Epithelial cell of esophagus (primary cell): Measurements from ENCODE around the gene FNDC3A.

Experiments used
- DNase-seq: peaks from one replicate; pipeline ENCODE4 v3.0.0; 2010; ENCODE audit warnings: low read depth
- H3K4me3 ChIP-seq: 2 replicates; pipeline ENCODE4 v1.5.1; 2011; ENCODE audit warnings: mild to moderate bottlenecking, low read length, control low read depth
- CTCF ChIP-seq: IDR thresholded peaks from 2 replicates; pipeline ENCODE4 v1.5.1; 2011; ENCODE audit warnings: low read depth, mild to moderate bottlenecking, low read length, control low read depth, inconsistent platforms; ENCODE audit not compliant: insufficient read depth; ENCODE audit errors: missing control alignments

FNDC3A gene

DNA sequence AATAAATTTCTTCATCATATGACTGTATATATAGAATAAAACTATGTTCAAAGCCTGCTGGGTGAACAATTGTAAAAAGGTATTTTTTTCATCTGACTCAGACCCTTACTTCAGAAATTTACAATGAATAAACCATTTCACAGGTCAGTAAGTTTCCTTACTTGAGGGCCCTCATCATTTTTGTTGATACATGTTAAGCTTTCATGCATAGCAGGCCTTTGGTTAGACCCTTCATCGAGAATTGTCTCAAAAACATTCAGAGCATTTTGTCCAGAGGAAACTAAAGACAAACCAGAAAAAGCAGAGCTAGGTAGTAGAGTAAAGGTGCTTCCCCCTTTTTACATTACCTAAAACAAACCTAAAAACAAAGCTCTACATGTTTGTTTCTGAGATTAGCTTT, 46.2 kb downstream of the FNDC3A start:
- DNase-seq = no peak
- no peak overlapping the region for H3K4me3 ChIP-seq
- no peak for TF ChIP-seq CTCF

DNA sequence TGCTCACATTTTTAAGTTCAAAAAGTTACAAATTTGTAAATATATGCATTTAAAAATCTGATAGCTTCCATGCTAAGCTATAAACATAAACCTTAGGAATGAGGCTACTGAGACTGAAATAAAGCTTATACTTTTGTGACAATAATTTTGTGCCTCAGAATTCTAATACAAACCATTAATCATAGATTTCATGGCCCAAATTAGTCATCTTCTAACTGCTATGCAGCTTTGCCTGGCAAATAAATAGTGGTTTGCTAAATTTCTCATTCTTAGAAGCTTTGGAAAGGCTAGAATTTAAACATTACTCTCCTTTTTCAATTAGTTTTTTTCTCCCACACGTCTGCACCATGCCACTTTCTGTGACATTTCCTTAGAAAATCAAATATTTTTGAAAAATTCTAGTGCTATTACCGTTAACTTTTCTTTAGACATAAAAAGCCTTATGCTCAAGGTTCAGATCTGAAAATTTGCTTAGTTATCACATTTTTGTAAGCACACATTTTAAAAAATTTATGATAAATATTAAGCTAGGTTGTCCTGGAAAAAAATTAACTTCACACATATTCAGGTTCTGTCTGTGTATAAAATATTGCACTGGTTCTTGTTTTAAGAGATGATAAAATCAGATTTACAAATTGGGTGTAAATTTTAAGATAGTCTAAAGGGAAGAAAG, 46.9 kb downstream of the FNDC3A start:
- no peak for TF ChIP-seq CTCF
- no peak overlapping the region for H3K4me3 ChIP-seq
- peak; percentile 30 for DNase-seq

DNA sequence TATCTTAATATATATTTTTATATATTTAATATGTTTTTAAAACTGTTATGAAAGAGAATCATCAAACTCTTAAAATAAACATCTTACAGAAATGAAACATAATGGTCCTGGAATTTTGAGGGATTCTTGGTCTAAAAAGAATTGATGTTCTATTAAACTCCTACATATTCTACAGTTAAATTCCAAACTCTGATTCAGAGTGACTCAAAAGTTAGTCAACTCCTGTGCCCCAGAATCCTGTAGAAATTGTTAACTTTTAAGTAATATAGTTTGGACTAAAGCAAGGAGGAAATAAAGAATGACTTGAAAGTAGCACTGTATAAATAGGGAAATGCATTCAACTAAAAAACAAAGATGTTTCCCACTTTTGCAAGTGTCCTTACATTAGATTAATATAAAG, 47.7 kb downstream of the FNDC3A start:
- TF ChIP-seq CTCF = no peak
- no peak overlapping the region for H3K4me3 ChIP-seq
- peak; percentile 76 for DNase-seq

DNA sequence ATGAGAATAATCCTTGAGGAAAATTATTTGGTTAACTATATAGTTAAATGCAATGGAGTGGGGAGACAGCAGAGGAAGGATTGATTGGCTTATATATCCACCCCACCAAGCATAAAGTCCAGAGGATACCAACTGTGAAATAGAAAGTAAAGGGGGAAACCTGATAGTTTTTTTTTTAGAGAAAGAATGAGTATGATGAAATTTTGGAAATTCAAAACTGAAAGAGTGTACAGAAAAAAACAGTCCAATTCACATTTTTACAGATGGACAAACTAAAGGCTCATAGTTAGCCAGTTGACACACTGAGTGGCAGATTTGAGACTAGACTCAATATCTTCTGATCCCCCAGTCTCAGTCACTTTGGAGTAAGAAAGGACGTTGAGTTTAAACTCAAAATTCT, 51.1 kb downstream of the FNDC3A start:
- no peak overlapping the region for H3K4me3 ChIP-seq
- TF ChIP-seq CTCF = no peak
- no peak for DNase-seq

DNA sequence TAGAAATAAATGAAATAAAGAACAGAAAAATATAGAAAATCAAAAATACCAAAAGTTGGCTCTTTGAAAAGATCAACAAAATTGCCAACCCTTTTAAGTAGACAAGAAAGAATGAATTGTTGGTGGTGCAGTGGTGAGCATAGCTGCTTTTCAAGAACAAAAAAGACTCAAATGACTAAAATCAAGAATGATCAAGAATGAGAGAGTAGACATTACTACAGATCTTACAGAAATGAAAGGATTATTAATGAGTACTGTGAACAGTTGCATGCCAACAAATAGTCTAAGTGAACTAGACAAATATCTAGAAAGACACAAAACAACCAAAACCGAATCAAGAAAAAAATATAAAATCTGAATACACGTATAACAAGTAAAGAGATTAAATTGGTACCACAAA, 53.9 kb downstream of the FNDC3A start:
- no peak for TF ChIP-seq CTCF
- no peak for DNase-seq
- no peak overlapping the region for H3K4me3 ChIP-seq

GRCh38 chr13:49030213-49030612, 54.5 kb downstream of the FNDC3A start:
- no peak overlapping the region for H3K4me3 ChIP-seq
- no peak for DNase-seq
- no peak for TF ChIP-seq CTCF

DNA sequence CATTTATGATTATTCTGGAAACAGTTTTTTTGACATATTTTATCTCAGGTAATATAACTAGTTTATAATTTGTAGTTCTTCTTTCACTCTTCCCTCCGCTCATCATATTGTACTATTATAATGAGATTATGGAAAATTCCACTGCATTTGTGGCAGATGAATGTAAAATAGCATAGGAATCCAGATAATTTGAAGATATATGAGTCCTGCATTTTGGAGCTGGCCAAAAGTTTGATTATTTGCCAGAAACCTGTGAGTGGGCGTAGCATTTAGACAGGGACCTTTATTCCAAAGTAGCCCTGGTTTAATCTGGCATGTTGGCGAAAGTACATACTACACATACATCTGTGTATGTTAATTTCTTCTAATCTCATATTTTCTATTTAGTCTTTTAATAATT, 65.2 kb downstream of the FNDC3A start:
- H3K4me3 ChIP-seq = no peak overlapping the region
- TF ChIP-seq CTCF = no peak
- DNase-seq = no peak
